ENCODE measurements around the gene FXYD3. TPM values are rescaled to one million over a fixed set of nuclear protein-coding genes. Genes with fewer than 3 reads are reported as not detected.

FXYD3 gene, protein sequence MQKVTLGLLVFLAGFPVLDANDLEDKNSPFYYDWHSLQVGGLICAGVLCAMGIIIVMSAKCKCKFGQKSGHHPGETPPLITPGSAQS
- total RNA-seq (2022; extraction: Qiagen RNA extraction), result 0.50 to 0.91 TPM (median 0.80 TPM) in 5 replicates

DNA sequence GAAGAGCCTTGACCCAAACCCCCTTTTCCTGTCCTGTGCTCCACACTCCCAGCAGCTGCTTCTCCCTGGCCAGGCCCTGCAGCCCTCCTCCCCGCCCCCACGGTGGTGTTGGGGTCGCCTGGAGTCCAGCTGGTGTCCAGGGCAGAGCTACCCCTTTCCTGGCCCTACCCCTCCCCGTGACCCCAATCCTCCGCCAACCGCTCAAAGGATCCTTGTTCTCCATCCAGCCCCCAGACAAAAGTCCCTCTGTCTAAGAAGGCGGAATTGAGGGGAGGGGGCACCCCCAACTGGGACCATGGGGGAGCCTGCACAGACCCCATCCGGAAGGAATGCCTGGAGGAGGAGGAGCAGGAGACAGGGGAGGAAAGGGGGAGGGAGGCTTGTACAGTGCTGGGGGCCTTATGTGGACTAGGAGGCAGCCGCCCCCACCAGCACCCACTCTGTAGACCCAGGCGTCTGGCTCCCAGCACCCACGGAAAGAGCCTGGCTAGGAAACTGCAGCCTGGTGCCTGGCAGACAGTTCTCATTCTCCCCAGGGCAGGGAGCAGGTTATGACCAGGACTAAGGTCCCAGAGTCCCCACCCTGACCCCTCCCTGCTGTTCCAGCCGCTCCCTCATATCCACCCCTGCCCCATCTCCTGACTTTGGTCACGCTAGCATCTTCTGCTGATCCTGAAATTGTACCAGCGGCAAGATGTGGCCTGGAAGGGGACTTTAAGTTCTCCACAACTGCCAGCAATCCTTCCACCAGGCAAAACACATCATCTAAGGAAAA is at the start of gene FXYD3:
Gene FXYD3, plus strand, starts transcription at position 647 of the 775 bp plus-strand sequence. CDS start 3,554 bp downstream, outside the sequence.

DNA sequence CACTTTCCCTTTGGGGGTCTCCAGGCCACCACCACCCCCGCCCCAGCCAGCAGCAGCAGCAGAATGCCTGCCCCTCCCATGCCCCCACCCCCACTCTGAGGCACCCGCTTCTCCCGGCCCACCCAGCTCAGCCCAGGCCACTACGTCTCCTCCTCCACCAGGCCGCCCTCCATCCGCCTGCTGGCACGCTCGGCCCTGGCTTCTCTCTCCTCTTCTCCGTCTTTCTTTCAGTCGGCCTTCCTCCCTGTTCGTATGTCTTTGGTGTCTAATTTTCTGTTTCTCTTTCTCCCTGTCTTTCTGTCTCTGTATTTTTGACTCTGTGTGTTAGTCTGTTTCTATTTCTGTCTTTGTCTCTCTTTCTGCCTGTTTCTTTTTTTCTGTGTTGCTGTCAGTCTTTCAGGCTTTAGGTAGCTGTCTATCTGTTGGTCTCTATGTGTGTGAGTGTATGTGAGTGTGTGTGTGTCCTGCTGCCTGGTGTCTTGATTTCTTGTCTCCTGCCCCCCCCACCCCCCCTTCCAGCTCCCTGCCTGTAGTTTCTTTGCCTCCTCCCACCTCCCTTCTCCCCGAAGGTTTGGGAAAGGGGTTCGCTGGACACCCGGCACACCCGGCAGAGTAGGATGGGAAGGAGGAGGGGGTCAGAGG is 19.1 kb downstream of the FXYD3 start, which contains the start of gene LGI4:
Gene LGI4, minus strand, starts transcription at position 459 of the 642 bp plus-strand sequence. Its CDS starts 379 bp downstream, at position 80.

DNA sequence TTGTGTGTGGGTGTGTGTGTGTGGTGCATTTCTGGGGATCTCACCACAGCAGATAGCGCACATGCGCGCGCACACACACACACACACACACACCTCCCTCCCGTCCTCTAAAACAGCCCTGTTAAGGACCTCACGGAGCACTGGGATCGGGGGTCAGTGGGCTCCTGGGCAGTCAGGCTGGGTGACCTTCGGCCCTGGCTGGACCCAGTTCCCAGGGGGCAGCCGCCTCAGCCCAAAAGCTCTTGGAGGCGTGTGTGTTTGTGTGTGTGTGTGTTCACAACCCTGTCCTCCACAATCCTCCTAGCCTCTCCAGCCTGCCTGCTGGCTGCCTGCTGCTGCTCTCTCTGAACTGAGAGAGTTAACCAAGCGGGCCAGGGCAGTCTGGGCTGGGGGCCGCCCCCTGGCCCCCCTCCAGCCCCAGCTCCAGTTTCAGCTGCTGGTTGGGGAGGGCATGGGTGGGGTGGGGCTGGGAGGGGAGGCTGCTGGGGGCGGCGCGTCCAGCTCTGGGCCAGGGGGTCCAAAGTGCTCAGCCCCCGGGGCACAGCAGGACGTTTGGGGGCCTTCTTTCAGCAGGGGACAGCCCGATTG is 22.8 kb downstream of the FXYD3 start, which contains the start of gene FXYD1:
Gene FXYD1, plus strand, starts transcription at position 520 of the 588 bp plus-strand sequence. CDS start 1,256 bp downstream, outside the sequence.

DNA sequence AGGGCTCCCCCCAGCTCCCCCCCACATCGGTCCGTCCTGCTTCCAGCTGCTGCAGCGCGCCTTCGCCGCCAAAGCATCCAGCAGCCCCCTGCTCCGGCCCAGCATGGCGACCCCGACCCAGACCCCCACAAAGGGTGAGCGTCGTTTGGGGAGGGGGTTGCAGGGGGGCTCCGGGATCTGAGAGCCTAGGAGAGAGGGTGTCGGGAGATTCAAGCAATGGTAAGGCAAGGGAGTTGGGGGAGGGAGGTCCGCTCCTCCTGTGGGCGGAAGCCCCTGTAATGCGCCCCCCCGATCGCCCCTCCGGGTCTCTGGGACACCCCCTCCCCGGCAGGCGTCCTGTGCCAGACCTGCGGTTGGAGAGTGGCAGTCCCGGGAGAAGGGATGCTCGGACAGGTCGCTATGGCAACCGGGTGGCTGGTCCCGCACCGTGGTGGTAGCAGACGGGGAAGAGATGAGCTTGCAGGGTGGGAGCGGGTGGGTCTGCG is 27.6 kb downstream of the FXYD3 start, which contains the start of gene FXYD7:
Gene FXYD7, plus strand, starts transcription at position 25 of the 485 bp plus-strand sequence. Its CDS starts 79 bp downstream, at position 104.

DNA sequence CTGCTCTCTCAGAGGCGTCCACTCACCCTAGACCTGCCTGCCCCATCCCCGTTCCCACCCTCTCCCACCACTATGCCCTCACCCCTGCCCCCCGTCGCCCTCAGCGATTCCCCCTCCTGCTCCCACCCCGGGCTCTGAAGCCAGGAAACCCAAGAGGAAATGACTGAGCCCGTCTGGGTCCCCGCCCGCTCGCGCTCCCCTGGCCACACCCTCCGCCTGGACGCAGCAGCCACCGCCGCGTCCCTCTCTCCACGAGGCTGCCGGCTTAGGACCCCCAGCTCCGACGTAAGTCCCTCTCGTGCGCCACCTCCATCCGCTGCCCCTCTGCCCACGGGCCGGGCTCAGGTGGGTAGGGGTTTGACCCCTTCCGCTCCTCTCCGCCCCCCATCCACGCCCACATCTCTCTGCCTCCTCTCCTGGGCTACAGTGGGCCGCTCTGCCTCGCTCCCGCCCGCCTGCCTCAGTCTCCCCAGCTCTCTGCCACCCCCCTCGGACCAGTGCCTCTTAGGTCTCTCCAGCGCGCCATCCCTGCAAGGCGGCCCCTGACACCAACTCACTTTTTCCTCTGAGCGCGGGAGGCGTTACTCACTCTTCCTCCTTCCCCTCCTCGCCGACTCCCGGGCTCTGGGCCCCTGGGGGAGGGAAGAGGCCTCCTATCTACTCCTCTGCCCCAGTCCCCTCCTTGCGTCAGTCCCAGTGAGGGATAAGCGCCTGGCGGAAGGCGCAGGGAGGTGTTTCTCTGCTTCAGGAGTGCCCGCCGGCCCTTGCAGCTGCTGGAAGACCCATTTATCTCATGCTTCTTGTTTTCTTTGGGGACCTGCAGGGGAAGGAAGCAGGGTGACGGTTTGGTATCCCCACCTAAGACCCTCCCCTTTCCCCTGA is 39.1 kb downstream of the FXYD3 start, which contains the start of gene FXYD5:
Gene FXYD5, plus strand, starts transcription at position 211 of the 882 bp plus-strand sequence. CDS start 816 bp downstream, outside the sequence.

Other genes with a start within 250 kb of the FXYD3 start
- gene ZNF30, start 188.9 kb upstream of the FXYD3 start, total RNA-seq (2022; extraction: Qiagen RNA extraction), result 4.4 to 6.0 TPM (median 4.8 TPM) in 5 replicates
- 1.3 to 2.1 TPM (median 1.5 TPM) in 5 replicates for gene ZNF792, start 151.6 kb upstream of the FXYD3 start, total RNA-seq (2022; extraction: Qiagen RNA extraction)
- 131 to 148 TPM (median 145 TPM) in 5 replicates for gene GRAMD1A, start 115.5 kb upstream of the FXYD3 start, total RNA-seq (2022; extraction: Qiagen RNA extraction)
- gene SCN1B, start 85.4 kb upstream of the FXYD3 start, total RNA-seq (2022; extraction: Qiagen RNA extraction), result 11.1 to 20.6 TPM (median 20.1 TPM) in 5 replicates
- 0.08 to 0.11 TPM (median 0.09 TPM) in 5 replicates for gene HPN, start 74.1 kb upstream of the FXYD3 start, total RNA-seq (2022; extraction: Qiagen RNA extraction)
- 0.10 to 0.41 TPM (median 0.28 TPM) in 5 replicates for gene LGI4, start 19.2 kb downstream of the FXYD3 start, total RNA-seq (2022; extraction: Qiagen RNA extraction)
- 0.10 to 0.83 TPM (median 0.31 TPM) in 5 replicates for gene FXYD1, start 23.0 kb downstream of the FXYD3 start, total RNA-seq (2022; extraction: Qiagen RNA extraction)
- 0.13 to 0.27 TPM (median 0.17 TPM) in 4 of 5 replicates, not detected in the other for gene FXYD7, start 27.4 kb downstream of the FXYD3 start, total RNA-seq (2022; extraction: Qiagen RNA extraction)
- gene FXYD5, start 38.9 kb downstream of the FXYD3 start, total RNA-seq (2022; extraction: Qiagen RNA extraction), result 179 to 222 TPM (median 213 TPM) in 5 replicates
- not detected in 5 replicates for gene FAM187B, start 112.9 kb downstream of the FXYD3 start, total RNA-seq (2022; extraction: Qiagen RNA extraction)
- gene LSR, start 133.2 kb downstream of the FXYD3 start, total RNA-seq (2022; extraction: Qiagen RNA extraction), result 8.1 to 11.4 TPM (median 9.9 TPM) in 5 replicates
- 111 to 164 TPM (median 154 TPM) in 5 replicates for gene USF2, start 153.1 kb downstream of the FXYD3 start, total RNA-seq (2022; extraction: Qiagen RNA extraction)
- 0.03 to 0.25 TPM (median 0.10 TPM) in 4 of 5 replicates, not detected in the other for gene HAMP, start 166.7 kb downstream of the FXYD3 start, total RNA-seq (2022; extraction: Qiagen RNA extraction)
- gene MAG, start 176.3 kb downstream of the FXYD3 start, total RNA-seq (2022; extraction: Qiagen RNA extraction), result 0.03 to 0.10 TPM in 2 of 5 replicates, not detected in the others
- 0.71 to 1.6 TPM (median 0.89 TPM) in 5 replicates for gene CD22, start 213.4 kb downstream of the FXYD3 start, total RNA-seq (2022; extraction: Qiagen RNA extraction)
- 0.02 to 0.06 TPM (median 0.03 TPM) in 4 of 5 replicates, not detected in the other for gene FFAR1, start 232.1 kb downstream of the FXYD3 start, total RNA-seq (2022; extraction: Qiagen RNA extraction)
- gene FFAR3, start 242.6 kb downstream of the FXYD3 start, total RNA-seq (2022; extraction: Qiagen RNA extraction), result 0.08 TPM in 1 of 5 replicates, not detected in the others

Measured in A549 treated with AZD2906 at 1 μM for 4 hours (cell line).